Measurements from ENCODE around the gene SMIM1. TPM values are rescaled to one million over a fixed set of nuclear protein-coding genes. Genes with fewer than 3 reads are reported as not detected.

SMIM1 gene
- total RNA-seq, 2 experiments from 2014 or later, result not detected

DNA sequence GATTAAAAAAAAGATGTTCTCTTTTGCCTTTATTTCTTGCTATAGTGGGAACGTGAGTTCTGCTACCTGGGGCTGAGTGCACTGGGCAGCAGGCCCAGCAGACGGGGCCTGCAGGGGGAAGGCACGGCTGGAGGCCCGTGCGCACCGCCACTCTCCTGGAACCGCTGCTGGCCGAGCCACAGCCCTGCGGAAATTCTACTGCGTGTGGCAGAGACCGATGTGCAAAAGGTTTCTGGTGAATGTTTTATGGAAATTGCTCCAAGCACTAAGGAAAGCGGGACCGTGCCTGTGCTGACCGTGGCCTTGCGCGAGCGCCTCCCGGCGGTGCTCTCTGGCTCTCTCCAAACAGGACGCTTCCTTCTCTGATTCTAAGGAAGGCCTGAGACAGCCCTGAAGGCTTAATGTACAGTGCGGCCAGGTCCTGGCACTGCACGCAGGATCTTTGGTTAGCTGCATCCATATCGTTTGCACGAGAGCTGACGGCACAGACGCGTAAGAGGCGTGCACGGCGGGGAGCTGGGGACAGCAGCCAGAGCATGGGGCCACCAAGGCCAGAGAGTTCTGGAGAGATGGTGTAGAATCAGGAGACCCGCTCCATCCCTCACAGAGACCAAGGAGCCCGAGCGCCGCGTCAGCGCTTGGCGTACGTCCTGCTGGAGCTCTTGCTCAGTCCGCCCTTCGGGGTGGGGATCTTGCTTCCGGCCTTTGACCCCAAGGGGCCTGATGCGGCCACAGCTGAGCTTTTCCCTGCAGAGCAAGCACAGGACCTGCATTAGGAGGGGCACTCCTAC, 42.4 kb downstream of the SMIM1 start:
- POLR2A ChIA-PET, result no interaction called here
- no peak overlapping the region for H3K4me3 Mint-ChIP-seq
- H3K36me3 Mint-ChIP-seq (ENCODE audit: low read depth), result peaks cover 2% of the 10 kb centered on the region

GRCh38 chr1:3816331-3817137, 44.0 kb downstream of the SMIM1 start:
- H3K4me1 Mint-ChIP-seq (ENCODE audit: low read depth), result no peaks in the 10 kb centered on the region
- H3K9me3 Mint-ChIP-seq (ENCODE audit: insufficient read depth), result no peaks in the 10 kb centered on the region
- H3K36me3 Mint-ChIP-seq (ENCODE audit: low read depth), result peaks cover 8% of the 10 kb centered on the region
- no peak for DNase-seq
- POLR2A ChIA-PET, result no interaction called here
- no peak overlapping the region for H3K4me3 Mint-ChIP-seq
- no peaks in the 10 kb centered on the region for H3K27me3 Mint-ChIP-seq (ENCODE audit: low read depth)
- CTCF ChIA-PET, result interaction anchor here (1.0 kb wide), 1 partner anchor 12 kb away, joined by 3 read pairs; no protein-coding TSS in a partner anchor
- ATAC-seq, result no peak
- no peak overlapping the region for H3K27ac Mint-ChIP-seq

More for the DNA sequence above, 42.4 kb downstream of the SMIM1 start:
- no peak overlapping the region for H3K27ac Mint-ChIP-seq
- no peak for DNase-seq
- no peak for ATAC-seq
- H3K9me3 Mint-ChIP-seq (ENCODE audit: insufficient read depth), result no peaks in the 10 kb centered on the region
- no peaks in the 10 kb centered on the region for H3K27me3 Mint-ChIP-seq (ENCODE audit: low read depth)
- H3K4me1 Mint-ChIP-seq (ENCODE audit: low read depth), result peaks cover 3% of the 10 kb centered on the region
- CTCF ChIA-PET, result no interaction called here

- Mint-ChIP-seq H3K4me3 (no peak overlapping the region), H3K27me3 (ENCODE audit: low read depth) (no peaks in the 10 kb centered on the region), H3K4me1 (ENCODE audit: low read depth) (no peaks in the 10 kb centered on the region), H3K9me3 (ENCODE audit: insufficient read depth) (no peaks in the 10 kb centered on the region), H3K36me3 (ENCODE audit: low read depth) (peaks cover 12% of the 10 kb centered on the region), H3K27ac (no peak overlapping the region)
- ChIA-PET POLR2A (interaction anchor here (1.1 kb wide), 1 partner anchor 21 kb away, joined by 3 read pairs; the partner anchor contains the start of gene LRRC47), CTCF (no interaction called here)
- ATAC-seq, result no peak
- DNase-seq, result no peak
Measured at GRCh38 chr1:3817138-3817740, 44.7 kb downstream of the SMIM1 start.

- no peaks in the 10 kb centered on the region for H3K4me1 Mint-ChIP-seq (ENCODE audit: low read depth)
- DNase-seq, result no peak
- H3K4me3 Mint-ChIP-seq, result no peak overlapping the region
- no peaks in the 10 kb centered on the region for H3K27me3 Mint-ChIP-seq (ENCODE audit: low read depth)
- ChIA-PET CTCF (no interaction called here), POLR2A (interaction anchor here (1.1 kb wide), 1 partner anchor 22 kb away, joined by 3 read pairs; the partner anchor contains the start of gene LRRC47)
- ATAC-seq, result no peak
- H3K36me3 Mint-ChIP-seq (ENCODE audit: low read depth), result peaks cover 13% of the 10 kb centered on the region
- H3K27ac Mint-ChIP-seq, result no peak overlapping the region
- no peaks in the 10 kb centered on the region for H3K9me3 Mint-ChIP-seq (ENCODE audit: insufficient read depth)
Measured at GRCh38 chr1:3817821-3818597, 45.5 kb downstream of the SMIM1 start.

GRCh38 chr1:3819771-3820200, 47.2 kb downstream of the SMIM1 start:
- Mint-ChIP-seq H3K27ac (no peak overlapping the region), H3K36me3 (ENCODE audit: low read depth) (peaks cover 16% of the 10 kb centered on the region), H3K9me3 (ENCODE audit: insufficient read depth) (no peaks in the 10 kb centered on the region), H3K4me3 (no peak overlapping the region), H3K27me3 (ENCODE audit: low read depth) (no peaks in the 10 kb centered on the region), H3K4me1 (ENCODE audit: low read depth) (no peaks in the 10 kb centered on the region)
- DNase-seq, result no peak
- CTCF ChIA-PET, result no interaction called here
- POLR2A ChIA-PET, result no interaction called here
- ATAC-seq, result no peak

DNA sequence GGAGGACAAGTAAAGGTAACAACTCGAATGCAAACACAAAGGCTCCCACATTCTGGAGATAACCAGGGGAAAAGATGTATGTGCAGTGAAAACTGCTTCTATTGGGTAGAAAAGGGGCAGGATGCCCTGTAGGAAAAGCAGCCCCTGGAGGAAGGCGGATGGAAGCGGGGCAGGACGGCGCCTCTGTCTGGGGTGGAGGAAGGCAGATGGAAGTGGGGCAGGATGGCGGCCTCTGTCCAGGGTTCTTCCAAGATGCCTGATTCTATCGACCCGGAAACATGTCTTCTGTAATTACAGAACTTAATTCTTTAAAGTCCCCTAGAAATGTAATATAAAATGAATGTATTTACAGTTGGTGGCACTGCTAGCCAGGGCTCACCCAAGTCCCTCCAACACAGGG, 47.8 kb downstream of the SMIM1 start:
- no peak for ATAC-seq
- Mint-ChIP-seq H3K36me3 (ENCODE audit: low read depth) (peaks cover 16% of the 10 kb centered on the region), H3K9me3 (ENCODE audit: insufficient read depth) (no peaks in the 10 kb centered on the region), H3K4me3 (no peak overlapping the region), H3K4me1 (ENCODE audit: low read depth) (no peaks in the 10 kb centered on the region), H3K27me3 (ENCODE audit: low read depth) (no peaks in the 10 kb centered on the region), H3K27ac (no peak overlapping the region)
- POLR2A ChIA-PET, result no interaction called here
- DNase-seq, result no peak
- CTCF ChIA-PET, result no interaction called here

DNA sequence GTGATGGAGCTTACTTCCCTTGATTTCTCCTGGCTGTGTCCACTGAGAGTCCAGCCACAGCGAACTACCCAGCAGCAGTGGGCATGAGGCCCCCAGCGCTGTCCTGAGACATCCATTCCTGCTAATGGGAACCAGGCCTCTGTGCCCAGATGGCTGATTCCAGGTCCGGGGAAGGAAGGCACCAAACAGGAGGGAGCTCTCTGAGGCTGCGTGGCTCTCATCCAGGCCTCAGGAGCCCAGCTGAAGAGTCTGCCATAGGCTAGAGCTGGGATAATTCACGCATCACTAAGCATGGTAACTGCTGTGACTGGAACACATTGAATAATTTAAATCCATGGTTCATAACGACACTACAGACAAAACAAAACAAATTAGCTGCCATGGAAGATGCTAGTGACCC, 48.5 kb downstream of the SMIM1 start:
- no peaks in the 10 kb centered on the region for H3K9me3 Mint-ChIP-seq (ENCODE audit: insufficient read depth)
- DNase-seq (no peak), ATAC-seq (no peak)
- CTCF ChIA-PET, result no interaction called here
- no peaks in the 10 kb centered on the region for H3K27me3 Mint-ChIP-seq (ENCODE audit: low read depth)
- POLR2A ChIA-PET, result interaction anchor here (0.5 kb wide), 1 partner anchor 47 kb away, joined by 3 read pairs; no protein-coding TSS in a partner anchor
- no peaks in the 10 kb centered on the region for H3K4me1 Mint-ChIP-seq (ENCODE audit: low read depth)
- H3K36me3 Mint-ChIP-seq (ENCODE audit: low read depth), result peaks cover 16% of the 10 kb centered on the region
- H3K4me3 Mint-ChIP-seq, result no peak overlapping the region
- no peak overlapping the region for H3K27ac Mint-ChIP-seq

DNA sequence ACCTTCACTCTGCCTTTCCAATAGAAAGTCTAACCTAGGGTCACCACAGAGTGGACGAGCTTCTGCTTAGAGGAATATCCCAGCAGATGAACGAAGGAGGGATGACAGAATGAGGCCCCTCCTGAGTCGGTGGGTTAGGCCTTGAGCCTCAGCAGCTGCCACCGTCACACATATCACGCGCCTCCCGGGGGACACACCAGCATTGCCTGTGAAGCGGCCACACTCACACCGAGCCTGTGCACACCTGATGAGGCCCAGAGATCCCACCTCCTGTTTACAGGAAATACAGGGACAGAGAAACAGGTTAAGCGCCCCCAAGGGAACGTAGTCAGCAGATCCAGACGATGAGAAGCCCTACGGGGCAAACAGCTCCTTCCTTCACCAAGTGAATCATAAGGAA, 48.9 kb downstream of the SMIM1 start:
- ATAC-seq, result no peak
- H3K27ac Mint-ChIP-seq, result no peak overlapping the region
- no peak overlapping the region for H3K4me3 Mint-ChIP-seq
- no peak for DNase-seq
- no peaks in the 10 kb centered on the region for H3K27me3 Mint-ChIP-seq (ENCODE audit: low read depth)
- H3K36me3 Mint-ChIP-seq (ENCODE audit: low read depth), result peaks cover 16% of the 10 kb centered on the region
- POLR2A ChIA-PET, result interaction anchor here (0.5 kb wide), 1 partner anchor 47 kb away, joined by 3 read pairs; no protein-coding TSS in a partner anchor
- H3K9me3 Mint-ChIP-seq (ENCODE audit: insufficient read depth), result no peaks in the 10 kb centered on the region
- no peaks in the 10 kb centered on the region for H3K4me1 Mint-ChIP-seq (ENCODE audit: low read depth)
- CTCF ChIA-PET, result no interaction called here

GRCh38 chr1:3821908-3822307, 49.4 kb downstream of the SMIM1 start:
- Mint-ChIP-seq H3K27ac (no peak overlapping the region), H3K4me3 (no peak overlapping the region), H3K27me3 (ENCODE audit: low read depth) (no peaks in the 10 kb centered on the region), H3K4me1 (ENCODE audit: low read depth) (no peaks in the 10 kb centered on the region), H3K36me3 (ENCODE audit: low read depth) (peaks cover 16% of the 10 kb centered on the region), H3K9me3 (ENCODE audit: insufficient read depth) (no peaks in the 10 kb centered on the region)
- no peak for DNase-seq
- CTCF ChIA-PET, result no interaction called here
- no peak for ATAC-seq
- POLR2A ChIA-PET, result no interaction called here

- Mint-ChIP-seq H3K4me1 (ENCODE audit: low read depth) (no peaks in the 10 kb centered on the region), H3K27me3 (ENCODE audit: low read depth) (no peaks in the 10 kb centered on the region), H3K4me3 (no peak overlapping the region), H3K36me3 (ENCODE audit: low read depth) (peaks cover 16% of the 10 kb centered on the region), H3K9me3 (ENCODE audit: insufficient read depth) (no peaks in the 10 kb centered on the region), H3K27ac (no peak overlapping the region)
- DNase-seq (no peak), ATAC-seq (no peak)
- ChIA-PET POLR2A (no interaction called here), CTCF (no interaction called here)
Measured at GRCh38 chr1:3822421-3822820, 49.9 kb downstream of the SMIM1 start.

- Mint-ChIP-seq H3K9me3 (ENCODE audit: insufficient read depth) (no peaks in the 10 kb centered on the region), H3K4me1 (ENCODE audit: low read depth) (no peaks in the 10 kb centered on the region), H3K36me3 (ENCODE audit: low read depth) (peaks cover 26% of the 10 kb centered on the region), H3K27ac (no peak overlapping the region), H3K4me3 (no peak overlapping the region), H3K27me3 (ENCODE audit: low read depth) (no peaks in the 10 kb centered on the region)
- ChIA-PET POLR2A (no interaction called here), CTCF (no interaction called here)
- ATAC-seq, result no peak
- DNase-seq, result no peak
Measured at GRCh38 chr1:3824650-3825049, 52.1 kb downstream of the SMIM1 start.

Measured in activated CD8-positive, alpha-beta T cell treated with anti-CD3 and anti-CD28 coated beads, Interleukin-2, amount 10 ng/mL, durations not matched to agents 7 days and 5 days (primary cell).